Measurements from ENCODE around the gene TRMT61A. TPM values are rescaled to one million over a fixed set of nuclear protein-coding genes. Genes with fewer than 3 reads are reported as not detected.

Gene TRMT61A
- total and polyA plus RNA-seq, 9 of the 15 experiments (the other 6 are each of a cell fraction or from before 2014, with no cell fraction given): 0.10 to 24.8 (median 5.1) TPM

- TF ChIP-seq FOXJ3 (CRISPR knock-in tag; IDR thresholded peaks at IDR 0.05): no peak
- TF ChIP-seq ZBED1 (IDR thresholded peaks at IDR 0.05): peak; percentile 61; the same call in 1 of the 2 replicates
- no peak for TF ChIP-seq MEIS2 (IDR thresholded peaks at IDR 0.05; ENCODE audit: partially characterized antibody)
- TF ChIP-seq EGR1 (conservative IDR thresholded peaks at IDR 0.05): peak; percentile 94
- TF ChIP-seq, protein P1, sequence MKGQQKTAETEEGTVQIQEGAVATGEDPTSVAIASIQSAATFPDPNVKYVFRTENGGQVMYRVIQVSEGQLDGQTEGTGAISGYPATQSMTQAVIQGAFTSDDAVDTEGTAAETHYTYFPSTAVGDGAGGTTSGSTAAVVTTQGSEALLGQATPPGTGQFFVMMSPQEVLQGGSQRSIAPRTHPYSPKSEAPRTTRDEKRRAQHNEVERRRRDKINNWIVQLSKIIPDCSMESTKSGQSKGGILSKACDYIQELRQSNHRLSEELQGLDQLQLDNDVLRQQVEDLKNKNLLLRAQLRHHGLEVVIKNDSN (CRISPR knock-in tag; IDR thresholded peaks at IDR 0.05): no peak; the same call in 1 of the 2 replicates
- no peak for TF ChIP-seq PTTG1 (tag; IDR thresholded peaks at IDR 0.05; ENCODE audit: low read depth)
- TF ChIP-seq SPI1 (IDR thresholded peaks at IDR 0.05; ENCODE audit: borderline replicate concordance, low read depth, low read length): peak; percentile 88
- peak; percentile 52 for TF ChIP-seq ZFX (CRISPR knock-in tag; IDR thresholded peaks at IDR 0.05)
- peak in 1 of 2 experiments; percentile 78; a peak in 2 of 4 replicates for TF ChIP-seq TEAD1 (CRISPR knock-in tag; IDR thresholded peaks at IDR 0.05)
- TF ChIP-seq E2F6 (IDR thresholded peaks at IDR 0.05; ENCODE audit: borderline replicate concordance in 1 of 2, extremely low read depth in 1 of 2, insufficient read depth in 1 of 2, insufficient read length in 1 of 2, low read depth in 1 of 2, low read length in 1 of 2, poor library complexity in 1 of 2, severe bottlenecking in 1 of 2): peak; percentile 50 to 57
- TF ChIP-seq ZC3H4 (CRISPR knock-in tag; IDR thresholded peaks at IDR 0.05; ENCODE audit: borderline replicate concordance): 0 out of 2 replicates have a peak, but pooled peaks have one; percentile 78
- TF ChIP-seq, protein P2, sequence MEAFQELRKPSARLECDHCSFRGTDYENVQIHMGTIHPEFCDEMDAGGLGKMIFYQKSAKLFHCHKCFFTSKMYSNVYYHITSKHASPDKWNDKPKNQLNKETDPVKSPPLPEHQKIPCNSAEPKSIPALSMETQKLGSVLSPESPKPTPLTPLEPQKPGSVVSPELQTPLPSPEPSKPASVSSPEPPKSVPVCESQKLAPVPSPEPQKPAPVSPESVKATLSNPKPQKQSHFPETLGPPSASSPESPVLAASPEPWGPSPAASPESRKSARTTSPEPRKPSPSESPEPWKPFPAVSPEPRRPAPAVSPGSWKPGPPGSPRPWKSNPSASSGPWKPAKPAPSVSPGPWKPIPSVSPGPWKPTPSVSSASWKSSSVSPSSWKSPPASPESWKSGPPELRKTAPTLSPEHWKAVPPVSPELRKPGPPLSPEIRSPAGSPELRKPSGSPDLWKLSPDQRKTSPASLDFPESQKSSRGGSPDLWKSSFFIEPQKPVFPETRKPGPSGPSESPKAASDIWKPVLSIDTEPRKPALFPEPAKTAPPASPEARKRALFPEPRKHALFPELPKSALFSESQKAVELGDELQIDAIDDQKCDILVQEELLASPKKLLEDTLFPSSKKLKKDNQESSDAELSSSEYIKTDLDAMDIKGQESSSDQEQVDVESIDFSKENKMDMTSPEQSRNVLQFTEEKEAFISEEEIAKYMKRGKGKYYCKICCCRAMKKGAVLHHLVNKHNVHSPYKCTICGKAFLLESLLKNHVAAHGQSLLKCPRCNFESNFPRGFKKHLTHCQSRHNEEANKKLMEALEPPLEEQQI (IDR thresholded peaks at IDR 0.05): no peak
- TF ChIP-seq POLR2AphosphoS5 (IDR thresholded peaks at IDR 0.05; ENCODE audit: control insufficient read depth, insufficient read depth, low read depth, low read length): peak; percentile 14; the same call in 1 of the 2 replicates
- peak; percentile 67; the same call in 1 of the 2 replicates for TF ChIP-seq GATAD2A (IDR thresholded peaks at IDR 0.05)
- peak; percentile 22; the same call in 1 of the 2 replicates for TF ChIP-seq STAG1 (CRISPR knock-in tag; IDR thresholded peaks at IDR 0.05; ENCODE audit: borderline replicate concordance)
- no peak for TF ChIP-seq CREB1 (IDR thresholded peaks at IDR 0.05)
- TF ChIP-seq CREB1 (CRISPR knock-in tag; IDR thresholded peaks at IDR 0.05): peak; percentile 41; the same call in 1 of the 2 replicates
- TF ChIP-seq, protein P3, sequence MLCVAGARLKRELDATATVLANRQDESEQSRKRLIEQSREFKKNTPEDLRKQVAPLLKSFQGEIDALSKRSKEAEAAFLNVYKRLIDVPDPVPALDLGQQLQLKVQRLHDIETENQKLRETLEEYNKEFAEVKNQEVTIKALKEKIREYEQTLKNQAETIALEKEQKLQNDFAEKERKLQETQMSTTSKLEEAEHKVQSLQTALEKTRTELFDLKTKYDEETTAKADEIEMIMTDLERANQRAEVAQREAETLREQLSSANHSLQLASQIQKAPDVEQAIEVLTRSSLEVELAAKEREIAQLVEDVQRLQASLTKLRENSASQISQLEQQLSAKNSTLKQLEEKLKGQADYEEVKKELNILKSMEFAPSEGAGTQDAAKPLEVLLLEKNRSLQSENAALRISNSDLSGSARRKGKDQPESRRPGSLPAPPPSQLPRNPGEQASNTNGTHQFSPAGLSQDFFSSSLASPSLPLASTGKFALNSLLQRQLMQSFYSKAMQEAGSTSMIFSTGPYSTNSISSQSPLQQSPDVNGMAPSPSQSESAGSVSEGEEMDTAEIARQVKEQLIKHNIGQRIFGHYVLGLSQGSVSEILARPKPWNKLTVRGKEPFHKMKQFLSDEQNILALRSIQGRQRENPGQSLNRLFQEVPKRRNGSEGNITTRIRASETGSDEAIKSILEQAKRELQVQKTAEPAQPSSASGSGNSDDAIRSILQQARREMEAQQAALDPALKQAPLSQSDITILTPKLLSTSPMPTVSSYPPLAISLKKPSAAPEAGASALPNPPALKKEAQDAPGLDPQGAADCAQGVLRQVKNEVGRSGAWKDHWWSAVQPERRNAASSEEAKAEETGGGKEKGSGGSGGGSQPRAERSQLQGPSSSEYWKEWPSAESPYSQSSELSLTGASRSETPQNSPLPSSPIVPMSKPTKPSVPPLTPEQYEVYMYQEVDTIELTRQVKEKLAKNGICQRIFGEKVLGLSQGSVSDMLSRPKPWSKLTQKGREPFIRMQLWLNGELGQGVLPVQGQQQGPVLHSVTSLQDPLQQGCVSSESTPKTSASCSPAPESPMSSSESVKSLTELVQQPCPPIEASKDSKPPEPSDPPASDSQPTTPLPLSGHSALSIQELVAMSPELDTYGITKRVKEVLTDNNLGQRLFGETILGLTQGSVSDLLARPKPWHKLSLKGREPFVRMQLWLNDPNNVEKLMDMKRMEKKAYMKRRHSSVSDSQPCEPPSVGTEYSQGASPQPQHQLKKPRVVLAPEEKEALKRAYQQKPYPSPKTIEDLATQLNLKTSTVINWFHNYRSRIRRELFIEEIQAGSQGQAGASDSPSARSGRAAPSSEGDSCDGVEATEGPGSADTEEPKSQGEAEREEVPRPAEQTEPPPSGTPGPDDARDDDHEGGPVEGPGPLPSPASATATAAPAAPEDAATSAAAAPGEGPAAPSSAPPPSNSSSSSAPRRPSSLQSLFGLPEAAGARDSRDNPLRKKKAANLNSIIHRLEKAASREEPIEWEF (CRISPR knock-in tag; IDR thresholded peaks at IDR 0.05): no peak
Observed at GRCh38 chr14:103520657-103521437, 8.1 kb upstream of the TRMT61A start (continued).

Measured in K562 (cell line).